OCI-LY3 (cell line): ENCODE measurements around the gene TBC1D4.
"Not testable (repeated sequence)": the region's sequence is repeated elsewhere in the genome, so short reads cannot be mapped to it uniquely, and the experiment has no call there.

Experiments used
- H2AFZ ChIP-seq: fragments of 200-600, 300-600 bp; shearing (Covaris generic); 2 replicates; pipeline ENCODE4 v1.6.0; 2014; ENCODE audit warnings: antibody characterized with exemption, low read depth, low read length
- H3K27ac ChIP-seq: fragments of 200-600, 300-600 bp; sonication (generic); 2 replicates; pipeline ENCODE4 v1.5.1; 2014; ENCODE audit warnings: mild to moderate bottlenecking, low read length, moderate library complexity, mixed read lengths
- H3K27me3 ChIP-seq: fragments of 200-600, 300-600 bp; sonication (generic); 2 replicates; pipeline ENCODE4 v1.6.1; 2014; ENCODE audit warnings: low read depth, low read length, mixed read lengths
- H3K36me3 ChIP-seq: fragments of 200-600, 300-600 bp; sonication (generic); replicated peaks from 2 replicates; pipeline ENCODE3; 2014; ENCODE audit warnings: low read depth, low read length, mixed read lengths
- H3K4me1 ChIP-seq: fragments of 300-600, 200-600 bp; sonication (generic); 2 replicates; pipeline ENCODE4 v1.6.1; 2014; ENCODE audit warnings: low read length, mixed read lengths
- H3K4me2 ChIP-seq: fragments of 200-600, 300-600 bp; sonication (generic); 2 replicates; pipeline ENCODE4 v1.6.1; 2014; ENCODE audit warnings: low read length, mixed read lengths
- H3K4me3 ChIP-seq: fragments of 300-600, 200-600 bp; sonication (generic); 2 replicates; pipeline ENCODE4 v1.5.1; 2014; ENCODE audit warnings: antibody characterized with exemption, mild to moderate bottlenecking, low read length, moderate library complexity
- H3K79me2 ChIP-seq: fragments of 300-600, 200-600 bp; shearing (Covaris generic); 2 replicates; pipeline ENCODE4 v1.6.1; 2014; ENCODE audit warnings: mild to moderate bottlenecking, low read length, mixed read lengths
- H3K9ac ChIP-seq: fragments of 300-600, 200-600 bp; shearing (Covaris generic); 2 replicates; pipeline ENCODE4 v1.6.0; 2014; ENCODE audit warnings: mild to moderate bottlenecking, low read length, moderate library complexity
- H3K9me3 ChIP-seq: fragments of 200-600, 300-600 bp; shearing (Covaris generic); 2 replicates; pipeline ENCODE4 v1.6.1; 2014; ENCODE audit warnings: low read length, mixed read lengths; ENCODE audit not compliant: insufficient read depth
- H4K20me1 ChIP-seq: fragments of 200-600, 300-600 bp; sonication (generic); 2 replicates; pipeline ENCODE4 v1.6.1; 2016; ENCODE audit warnings: low read length, mixed read lengths; ENCODE audit not compliant: insufficient read depth
- CTCF ChIP-seq: fragments of 200-600, 300-600 bp; sonication (generic); IDR thresholded peaks from 2 replicates; pipeline ENCODE4 v1.5.1; 2014; ENCODE audit warnings: antibody characterized with exemption, low read length, low read depth
- EZH2phosphoT487 ChIP-seq: fragments of 200-600 bp; shearing (Covaris generic); IDR thresholded peaks from 2 replicates; pipeline ENCODE4 v1.6.1; 2018; ENCODE audit warnings: antibody characterized with exemption, mixed run types, low read depth

TBC1D4 gene

GRCh38 chr13:75353781-75354193 lies 128.2 kb downstream of the TBC1D4 start:
- peaks cover 9% of the 10 kb centered on the region for H3K4me1 ChIP-seq
- H3K4me2 ChIP-seq, result no peak overlapping the region
- H3K27ac ChIP-seq, result no peak overlapping the region
- no peaks in the 10 kb centered on the region for H3K79me2 ChIP-seq
- H3K36me3 ChIP-seq, result no peaks in the 10 kb centered on the region
- TF ChIP-seq EZH2phosphoT487 (no peak), CTCF (no peak)
- H4K20me1 ChIP-seq, result no peaks in the 10 kb centered on the region
- no peak overlapping the region for H2AFZ ChIP-seq
- H3K4me3 ChIP-seq, result no peak overlapping the region
- H3K9me3 ChIP-seq, result 0 out of 2 replicates have a peak, but pooled peaks cover 3% of the 10 kb centered on the region
- no peaks in the 10 kb centered on the region for H3K27me3 ChIP-seq
- no peak overlapping the region for H3K9ac ChIP-seq

GRCh38 chr13:75352641-75353327 lies 129.2 kb downstream of the TBC1D4 start:
- no peak overlapping the region for H3K4me3 ChIP-seq
- H2AFZ ChIP-seq, result no peak overlapping the region
- H3K9ac ChIP-seq, result no peak overlapping the region
- H3K27me3 ChIP-seq, result no peaks in the 10 kb centered on the region
- no peak overlapping the region for H3K4me2 ChIP-seq
- no peaks in the 10 kb centered on the region for H4K20me1 ChIP-seq
- no peaks in the 10 kb centered on the region for H3K79me2 ChIP-seq
- peaks cover 5% of the 10 kb centered on the region for H3K4me1 ChIP-seq
- TF ChIP-seq EZH2phosphoT487 (no peak), CTCF (no peak)
- 0 out of 2 replicates have a peak, but pooled peaks cover 3% of the 10 kb centered on the region for H3K9me3 ChIP-seq
- no peaks in the 10 kb centered on the region for H3K36me3 ChIP-seq
- H3K27ac ChIP-seq, result no peak overlapping the region

- not testable (repeated sequence) for H3K4me3 ChIP-seq, H3K4me1 ChIP-seq, H3K36me3 ChIP-seq, H2AFZ ChIP-seq, H4K20me1 ChIP-seq, H3K27ac ChIP-seq, H3K27me3 ChIP-seq, H3K9me3 ChIP-seq, H3K9ac ChIP-seq, H3K4me2 ChIP-seq, H3K79me2 ChIP-seq
Measured at GRCh38 chr13:75351538-75351937, 130.4 kb downstream of the TBC1D4 start.

GRCh38 chr13:75347925-75348324 lies 134.0 kb downstream of the TBC1D4 start:
- no peaks in the 10 kb centered on the region for H4K20me1 ChIP-seq
- H3K27ac ChIP-seq, result no peak overlapping the region
- H2AFZ ChIP-seq, result no peak overlapping the region
- H3K9me3 ChIP-seq, result 0 out of 2 replicates have a peak, but pooled peaks cover 3% of the 10 kb centered on the region
- H3K4me3 ChIP-seq, result no peak overlapping the region
- no peaks in the 10 kb centered on the region for H3K27me3 ChIP-seq
- no peak overlapping the region for H3K4me2 ChIP-seq
- H3K9ac ChIP-seq, result no peak overlapping the region
- no peaks in the 10 kb centered on the region for H3K4me1 ChIP-seq
- H3K36me3 ChIP-seq, result no peaks in the 10 kb centered on the region
- H3K79me2 ChIP-seq, result no peaks in the 10 kb centered on the region
- TF ChIP-seq EZH2phosphoT487, result no peak
- TF ChIP-seq CTCF, result no peak
